Cardiac muscle cell (in vitro differentiated cells and primary cell): ENCODE data around the gene TMEM239. TPM values are rescaled to one million over a fixed set of nuclear protein-coding genes. Genes with fewer than 3 reads are reported as not detected.

Source experiments
- DNase-seq, 2 donors: peaks; one replicate each; pipeline versions ENCODE4 v3.0.0 to v3.0.0-alpha.2; 2010 to 2017; ENCODE audit warnings: low read depth in 1 of 2, low spot score in 1 of 2
- H3K27ac ChIP-seq: fragments of 200-600 bp; sonication (generic); 2 replicates; pipeline ENCODE4 v1.5.1; 2016
- H3K27me3 ChIP-seq: fragments of 200-600 bp; sonication (generic); 2 replicates; pipeline ENCODE4 v1.6.0; 2016; ENCODE audit warnings: control low read depth
- H3K36me3 ChIP-seq: fragments of 200-600 bp; sonication (generic); 2 replicates; pipeline ENCODE4 v1.5.1; 2016; ENCODE audit warnings: control low read depth
- H3K4me1 ChIP-seq: fragments of 200-600 bp; sonication (generic); 2 replicates; pipeline ENCODE4 v1.8.1; 2017; ENCODE audit warnings: low read depth, mild to moderate bottlenecking, mixed run types
- H3K4me3 ChIP-seq: fragments of 200-600 bp; sonication (generic); 2 replicates; pipeline ENCODE4 v1.5.1; 2016; ENCODE audit warnings: mild to moderate bottlenecking
- H3K9me3 ChIP-seq: fragments of 200-600 bp; sonication (generic); 2 replicates; pipeline ENCODE4 v1.5.1; 2017; ENCODE audit warnings: low read depth, mild to moderate bottlenecking, control low read depth
- polyA plus RNA-seq: library from polyadenylated mRNA; unstranded; fragments of >200 nt; fragmentation: Nextera tagmentation; extraction: Ambion mirVana; gene quantifications from 2 replicates; pipeline ENCODE4 v1.2.1, GENCODE V29; 2016
- total RNA-seq: library from RNA; depleted of rRNA; stranded (reverse); fragments of >200 nt; gene quantifications from 2 replicates; pipeline ENCODE4 v1.2.3, GENCODE V29; 2016
- TF ChIP-seq, protein P1 (sequence below): IDR thresholded peaks from 2 replicates; pipeline ENCODE4 v1.5.1; 2012; ENCODE audit warnings: low read depth, mild to moderate bottlenecking, low read length

The TMEM239 gene
- total and polyA plus RNA-seq, 2 experiments from 2014 or later = 0.04 TPM; not detected in 1

DNA sequence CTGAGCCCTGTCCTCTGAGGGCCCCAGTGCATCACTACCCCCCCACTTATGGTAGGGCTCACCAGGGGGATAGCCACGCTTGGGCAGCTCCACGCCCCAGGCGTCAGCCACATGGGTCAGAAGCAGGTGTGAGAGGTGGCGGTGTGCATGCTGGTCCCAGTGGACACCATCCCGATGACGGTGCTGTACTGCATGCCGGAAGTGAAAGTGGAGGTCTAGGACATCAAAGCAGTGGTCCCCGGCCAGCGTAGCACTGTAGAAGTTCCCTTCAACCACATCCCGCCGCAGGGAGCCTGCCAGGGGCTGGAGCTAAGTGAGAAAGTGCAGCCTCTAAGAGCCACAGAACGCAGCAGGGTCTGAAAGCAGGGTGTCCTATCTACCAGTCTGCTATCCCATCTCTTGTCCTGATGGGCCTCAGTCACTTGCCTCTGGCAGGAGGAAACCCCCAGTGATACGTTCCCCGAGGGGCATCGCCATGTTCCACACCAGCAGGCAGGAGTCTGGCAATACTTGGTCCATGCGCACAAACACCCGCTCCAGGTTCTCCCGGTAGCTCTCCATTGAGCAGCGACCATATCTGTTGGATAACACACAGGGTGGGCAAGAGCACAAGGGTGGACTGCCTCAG, 22.1 kb downstream of the TMEM239 start:
- Histone ChIP-seq H3K9me3 (no peaks in the 10 kb centered on the region), H3K36me3 (peaks cover 2% of the 10 kb centered on the region), H3K27me3 (no peaks in the 10 kb centered on the region), H3K27ac (no peak overlapping the region), H3K4me1 (peaks cover 5% of the 10 kb centered on the region), H3K4me3 (no peak overlapping the region)
- no peak for DNase-seq
- TF ChIP-seq, protein P1, sequence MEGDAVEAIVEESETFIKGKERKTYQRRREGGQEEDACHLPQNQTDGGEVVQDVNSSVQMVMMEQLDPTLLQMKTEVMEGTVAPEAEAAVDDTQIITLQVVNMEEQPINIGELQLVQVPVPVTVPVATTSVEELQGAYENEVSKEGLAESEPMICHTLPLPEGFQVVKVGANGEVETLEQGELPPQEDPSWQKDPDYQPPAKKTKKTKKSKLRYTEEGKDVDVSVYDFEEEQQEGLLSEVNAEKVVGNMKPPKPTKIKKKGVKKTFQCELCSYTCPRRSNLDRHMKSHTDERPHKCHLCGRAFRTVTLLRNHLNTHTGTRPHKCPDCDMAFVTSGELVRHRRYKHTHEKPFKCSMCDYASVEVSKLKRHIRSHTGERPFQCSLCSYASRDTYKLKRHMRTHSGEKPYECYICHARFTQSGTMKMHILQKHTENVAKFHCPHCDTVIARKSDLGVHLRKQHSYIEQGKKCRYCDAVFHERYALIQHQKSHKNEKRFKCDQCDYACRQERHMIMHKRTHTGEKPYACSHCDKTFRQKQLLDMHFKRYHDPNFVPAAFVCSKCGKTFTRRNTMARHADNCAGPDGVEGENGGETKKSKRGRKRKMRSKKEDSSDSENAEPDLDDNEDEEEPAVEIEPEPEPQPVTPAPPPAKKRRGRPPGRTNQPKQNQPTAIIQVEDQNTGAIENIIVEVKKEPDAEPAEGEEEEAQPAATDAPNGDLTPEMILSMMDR = no peak

DNA sequence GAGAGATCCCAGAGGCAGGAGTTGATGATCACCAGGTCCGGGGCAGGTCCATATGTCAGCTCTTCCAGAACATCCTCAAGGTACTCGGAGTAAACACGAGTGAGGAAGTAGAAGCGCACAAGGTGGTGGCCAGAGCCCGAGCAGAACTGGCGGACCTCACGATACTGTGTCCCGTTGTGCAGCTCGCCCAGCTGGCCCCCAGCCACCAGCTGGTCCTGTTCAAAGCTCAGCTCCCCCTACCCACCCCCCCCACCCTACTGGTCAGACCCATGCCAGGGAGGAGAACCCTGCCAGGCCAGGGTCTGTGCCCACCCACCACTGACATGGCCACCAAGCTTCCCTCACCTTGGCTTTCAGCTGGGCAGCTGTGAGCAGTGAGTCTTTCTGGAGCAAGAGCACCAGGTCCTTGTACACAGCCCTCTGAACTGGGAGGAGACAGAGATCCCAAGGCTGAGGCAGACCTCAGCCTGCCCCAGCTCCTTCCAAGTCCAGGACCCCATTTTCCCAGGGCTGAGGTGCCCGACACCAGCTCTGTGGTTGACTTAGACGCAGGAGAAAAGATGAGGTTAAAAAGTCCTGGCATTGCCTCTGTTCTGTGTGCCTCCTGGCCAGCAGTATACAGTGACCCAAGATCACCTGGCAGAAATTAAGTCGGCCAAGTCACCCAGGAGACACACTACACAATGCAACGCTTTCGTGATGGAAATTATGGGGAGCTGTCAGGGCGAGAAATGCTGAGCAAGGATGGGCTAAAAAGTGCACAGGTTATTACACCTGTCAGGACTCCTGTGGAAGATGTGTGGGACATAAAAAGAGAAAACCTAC, 22.9 kb downstream of the TMEM239 start:
- Histone ChIP-seq H3K9me3 (no peaks in the 10 kb centered on the region), H3K4me1 (peaks cover 5% of the 10 kb centered on the region), H3K27ac (no peak overlapping the region), H3K36me3 (peaks cover 2% of the 10 kb centered on the region), H3K4me3 (no peak overlapping the region), H3K27me3 (no peaks in the 10 kb centered on the region)
- TF ChIP-seq, protein P1 = no peak
- DNase-seq = no peak

DNA sequence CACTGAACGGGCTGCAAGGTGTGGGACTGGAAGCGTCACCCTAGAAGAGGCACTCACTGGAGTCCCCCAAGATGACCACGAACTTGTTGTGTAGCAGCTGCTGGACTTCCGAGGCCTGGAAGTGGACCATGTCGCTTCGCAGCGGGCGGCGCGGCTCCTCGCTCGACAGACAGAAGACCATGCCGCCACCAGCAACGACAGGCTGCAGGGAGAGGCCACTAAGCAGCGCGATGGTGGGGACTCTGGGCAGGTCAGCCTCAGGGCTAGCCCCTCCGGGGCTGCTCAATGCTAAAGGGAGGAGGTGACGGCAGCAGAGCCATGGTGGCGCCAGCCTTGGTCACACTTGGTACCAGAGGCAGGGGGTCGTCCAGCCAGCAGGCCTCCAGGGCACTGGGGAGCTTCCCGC, 23.6 kb downstream of the TMEM239 start:
- TF ChIP-seq, protein P1 = no peak
- H3K27ac ChIP-seq = no peak overlapping the region
- no peak for DNase-seq
- H3K4me1 ChIP-seq = peaks cover 5% of the 10 kb centered on the region
- peak overlapping the region; percentile 80 for H3K4me3 ChIP-seq
- H3K9me3 ChIP-seq = no peaks in the 10 kb centered on the region
- peaks cover 2% of the 10 kb centered on the region for H3K36me3 ChIP-seq
- no peaks in the 10 kb centered on the region for H3K27me3 ChIP-seq

DNA sequence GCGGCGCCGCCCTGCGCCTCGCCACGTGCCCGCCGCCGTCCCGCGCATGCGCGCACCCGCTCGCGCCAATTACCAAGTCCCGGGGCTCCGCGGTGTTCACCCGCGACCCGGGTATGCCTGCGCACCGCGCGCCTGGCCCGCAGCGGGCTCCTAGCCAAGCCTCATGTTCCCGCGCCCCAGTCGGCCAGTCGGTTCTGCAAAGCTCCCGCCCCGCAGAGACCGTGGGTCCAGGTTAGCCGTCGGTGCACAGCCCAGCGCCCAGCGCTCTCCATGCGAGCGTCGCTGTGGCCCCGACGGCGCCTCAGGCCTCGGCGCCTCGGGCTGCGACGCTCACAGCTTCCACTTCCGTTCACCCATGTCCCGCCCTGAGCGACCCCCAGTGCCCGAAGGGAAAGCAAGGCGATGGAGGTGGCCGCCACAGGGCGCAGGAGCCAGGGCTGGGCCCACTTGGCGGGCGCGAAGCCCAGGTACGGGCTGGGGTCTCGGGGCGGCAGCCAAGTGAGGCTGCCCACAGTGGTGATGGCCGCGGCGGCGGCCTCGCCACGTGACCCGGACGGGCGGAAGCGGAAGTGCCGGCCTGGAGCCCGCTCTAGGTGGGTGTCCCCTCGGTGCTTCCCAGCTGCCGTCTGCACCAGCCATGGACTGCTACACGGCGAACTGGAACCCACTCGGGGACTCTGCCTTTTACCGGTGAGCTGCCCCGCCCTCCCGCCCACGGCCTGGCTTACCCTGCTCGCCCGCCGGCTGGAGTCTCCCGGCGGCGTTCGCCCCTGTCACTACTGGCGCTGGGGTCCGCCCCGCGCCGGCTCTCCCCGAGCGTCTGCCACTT, 24.2 kb downstream of the TMEM239 start, which contains the start of the genes PCED1A and VPS16:
Gene PCED1A, minus strand, starts transcription at position 518 of the 829 bp plus-strand sequence. CDS start 743 bp downstream, outside the sequence.
Gene VPS16, plus strand, starts transcription at position 608 of the 829 bp plus-strand sequence. Its CDS starts 30 bp downstream, at position 638.
- peak; percentile 89 to 92 for DNase-seq
- TF ChIP-seq, protein P1 = no peak
- H3K27ac ChIP-seq = peak within 1 kb of the TSS; percentile 41

DNA sequence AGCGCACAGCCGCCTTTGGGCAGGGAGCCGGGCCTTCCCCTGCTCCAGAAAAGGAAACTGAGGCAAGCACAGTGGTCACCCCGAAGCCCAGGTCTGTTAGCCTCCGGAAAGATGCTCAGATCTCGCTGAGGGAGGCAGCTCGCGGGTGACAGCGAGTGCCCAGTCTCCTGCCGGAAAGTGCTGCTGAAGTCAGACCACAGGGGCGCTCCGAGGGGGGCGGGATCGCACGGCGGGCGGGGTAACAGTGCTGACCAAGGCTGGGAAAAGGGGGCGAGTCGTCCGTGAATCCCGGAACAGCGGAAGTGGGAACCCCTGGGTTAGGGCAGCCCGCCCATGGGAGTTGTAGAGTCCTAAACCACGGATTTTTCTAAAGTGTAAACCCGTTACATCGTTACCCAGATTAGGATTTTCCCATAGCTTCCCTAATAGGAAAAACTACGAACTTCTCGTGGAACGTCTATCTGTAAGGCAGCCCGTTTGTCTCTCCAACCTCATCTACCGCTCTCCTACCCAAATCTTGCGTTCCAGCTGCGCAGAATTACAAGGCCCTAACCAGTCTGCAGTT, 24.9 kb downstream of the TMEM239 start:
- Histone ChIP-seq H3K27ac (peak overlapping the region; percentile 41), H3K9me3 (no peaks in the 10 kb centered on the region), H3K4me3 (peak overlapping the region; percentile 80), H3K27me3 (no peaks in the 10 kb centered on the region), H3K4me1 (peaks cover 5% of the 10 kb centered on the region), H3K36me3 (no peaks in the 10 kb centered on the region)
- TF ChIP-seq, protein P1 = no peak
- peak; percentile 45 to 80 for DNase-seq

More for the DNA sequence above, 24.2 kb downstream of the TMEM239 start, which contains the start of the genes PCED1A and VPS16:
- Histone ChIP-seq H3K4me3 (peak within 1 kb of the TSS; percentile 80), H3K27me3 (no peaks in the 10 kb centered on the region), H3K9me3 (no peaks in the 10 kb centered on the region), H3K4me1 (peaks cover 5% of the 10 kb centered on the region), H3K36me3 (peaks cover 2% of the 10 kb centered on the region)
